HG03095 (cell line): ENCODE measurements around the gene IDH2.

Experiments used
- ATAC-seq: cut with Tn5 transposase; IDR thresholded peaks from one replicate; pipeline ENCODE4 v1.9.1; 2021; ENCODE audit warnings: moderate library complexity; ENCODE audit not compliant: unreplicated experiment

Gene IDH2

DNA sequence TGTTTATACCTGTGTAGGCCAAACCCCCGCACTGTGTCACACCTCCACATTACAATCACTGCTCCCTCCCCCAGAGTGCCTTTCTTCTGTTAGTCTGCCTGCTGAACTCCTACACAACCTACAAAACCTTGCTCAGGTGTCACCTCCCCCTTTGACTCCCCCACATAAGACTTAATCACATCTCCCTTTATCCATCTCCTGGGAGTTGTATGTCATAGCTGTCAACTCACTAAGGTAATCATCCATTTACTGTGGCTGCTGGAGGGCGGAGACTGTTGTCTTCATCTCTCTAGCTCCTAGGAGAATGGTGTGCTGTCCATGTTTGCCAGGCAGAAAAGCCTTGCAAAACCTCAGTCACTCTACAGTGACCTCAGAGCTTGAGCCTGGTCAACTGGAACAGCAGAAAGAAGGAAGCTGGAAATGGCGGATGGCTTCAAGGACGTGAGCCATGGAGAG is 57.3 kb downstream of the IDH2 start:
- no peak for ATAC-seq

DNA sequence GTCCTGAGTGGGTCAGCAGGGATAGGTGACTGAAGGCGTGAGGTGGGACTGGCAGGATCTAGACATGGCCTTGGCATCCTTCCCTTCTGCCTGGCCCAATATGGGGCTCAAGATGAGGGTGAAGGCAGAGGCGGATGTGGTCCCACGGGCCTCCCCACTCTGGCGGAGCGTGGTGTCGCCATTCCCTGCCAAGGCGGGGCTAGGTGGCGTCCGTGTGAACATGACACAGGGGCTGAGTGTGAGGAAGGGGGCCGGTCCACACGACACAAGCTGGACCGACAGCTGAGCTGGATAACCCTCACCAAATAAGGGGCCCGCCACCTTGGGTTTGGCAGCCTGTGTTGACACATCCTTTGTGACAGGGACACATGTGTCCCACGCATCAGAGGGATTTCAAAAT is 58.1 kb downstream of the IDH2 start:
- ATAC-seq, result no peak

DNA sequence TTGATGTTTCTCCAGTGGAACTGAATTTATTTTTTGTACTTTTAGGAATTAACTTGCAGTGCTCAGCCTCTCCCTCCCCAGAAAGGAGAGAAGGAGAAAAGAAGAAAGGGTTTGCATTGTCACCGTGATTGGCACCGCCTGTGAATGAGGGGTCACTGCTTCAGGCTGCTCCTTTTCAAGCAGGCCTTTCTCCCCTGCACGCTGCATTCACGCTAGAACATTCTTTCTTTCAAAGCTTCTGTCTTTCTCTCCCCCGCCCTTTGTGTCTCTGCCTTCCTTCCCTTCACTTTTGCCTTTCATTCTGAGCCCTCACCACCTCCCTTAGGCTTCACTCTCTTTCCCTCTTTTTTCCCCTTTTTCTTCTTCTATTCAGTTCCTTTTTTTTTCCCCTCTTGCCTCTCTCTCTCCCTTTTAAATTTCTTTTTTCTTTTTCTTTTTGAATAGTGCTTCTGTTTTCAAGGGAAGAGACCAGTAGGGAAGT is 58.7 kb downstream of the IDH2 start:
- ATAC-seq, result no peak

DNA sequence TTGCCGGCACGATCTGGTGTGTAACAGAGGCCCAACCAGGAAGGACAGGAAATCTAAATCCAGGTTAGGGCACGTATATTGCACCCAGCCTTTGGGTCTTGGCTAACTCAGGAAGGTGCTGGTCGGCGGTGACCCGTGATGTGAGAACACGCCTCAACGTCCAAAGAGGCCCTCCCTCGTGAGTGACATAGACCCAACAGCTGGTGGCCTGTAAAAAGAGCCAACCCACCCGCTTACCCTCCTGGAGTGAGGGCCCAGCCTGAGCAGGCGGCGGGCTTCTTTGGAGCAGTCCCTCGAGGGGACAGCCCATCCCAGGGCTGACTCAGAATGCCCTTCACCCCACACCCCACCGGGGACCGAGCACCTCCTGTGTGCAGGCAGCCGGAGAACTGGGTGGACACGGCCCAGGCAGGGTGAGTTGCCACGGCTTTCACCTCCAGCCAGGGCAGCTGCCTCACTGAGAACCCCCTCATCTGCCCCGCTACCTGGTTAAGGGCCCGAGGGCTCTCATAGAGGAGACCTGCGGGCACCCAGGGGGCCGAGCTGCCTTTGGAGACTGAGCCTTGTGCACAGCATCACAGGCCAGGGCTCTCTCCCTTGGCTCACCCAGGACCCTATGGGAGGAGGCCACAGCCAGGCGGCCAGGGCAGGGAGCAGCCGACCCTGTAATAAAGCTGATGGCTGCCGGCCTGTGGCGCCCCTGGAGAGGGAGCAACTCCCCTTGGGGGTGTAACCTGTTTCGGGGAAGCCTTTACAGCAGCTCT is 59.3 kb downstream of the IDH2 start:
- no peak for ATAC-seq

DNA sequence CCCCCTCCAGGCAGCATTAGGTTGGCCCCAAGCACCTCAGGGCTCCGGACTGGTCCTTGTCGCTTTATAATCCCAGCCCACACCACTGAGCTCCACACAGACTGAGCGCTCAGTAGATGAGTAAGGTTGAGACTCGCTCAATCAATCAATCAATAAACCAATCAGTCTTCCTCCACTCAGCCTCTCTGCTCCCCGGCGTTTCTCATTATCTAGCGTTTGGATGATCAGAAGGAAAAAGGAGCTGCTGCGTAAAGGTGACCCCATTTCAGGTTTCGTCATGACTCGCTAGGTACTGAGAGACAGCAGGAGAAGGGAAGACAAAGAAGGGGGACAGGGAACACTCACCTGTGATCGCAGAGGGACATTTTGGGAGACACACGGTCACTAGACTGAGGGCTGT is 59.9 kb downstream of the IDH2 start:
- no peak for ATAC-seq

DNA sequence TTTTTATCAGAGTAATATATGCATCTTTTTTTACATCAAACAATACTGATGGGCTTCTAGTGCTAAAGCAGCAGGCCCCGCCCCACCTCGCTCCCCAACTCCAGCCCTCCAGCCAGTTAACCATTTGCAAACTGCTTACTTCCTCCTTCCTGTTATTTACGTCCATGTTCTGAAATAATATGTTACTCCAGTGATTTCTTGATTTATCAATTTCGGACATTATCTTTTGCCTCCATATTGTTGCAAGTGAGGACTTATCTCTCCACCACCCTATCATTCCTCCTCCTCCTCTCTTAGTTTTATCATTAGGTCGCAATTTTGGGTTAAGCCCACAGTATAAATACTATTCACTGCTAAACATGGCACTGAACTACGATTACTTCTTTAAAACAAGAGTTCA is 61.6 kb downstream of the IDH2 start:
- ATAC-seq, result no peak

DNA sequence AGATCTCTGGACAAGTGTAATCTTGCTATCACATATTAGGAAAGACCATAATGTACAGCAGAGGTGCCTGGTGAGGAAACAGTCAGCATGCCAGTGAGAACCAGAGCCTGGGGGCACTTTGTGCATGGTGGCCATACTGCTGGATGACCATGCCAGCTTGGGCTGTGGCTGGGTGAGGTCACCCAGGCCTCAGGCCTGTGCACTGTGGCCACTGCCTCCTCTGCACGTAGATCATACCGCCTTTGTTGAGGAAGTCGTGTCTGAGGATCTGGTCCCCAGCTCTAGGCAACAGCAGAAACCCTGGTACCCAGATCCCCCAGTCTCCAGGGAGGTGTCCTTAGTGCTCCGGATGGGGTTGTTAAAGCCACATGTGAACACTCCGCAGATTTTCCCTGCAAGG is 62.3 kb downstream of the IDH2 start:
- ATAC-seq, result no peak

DNA sequence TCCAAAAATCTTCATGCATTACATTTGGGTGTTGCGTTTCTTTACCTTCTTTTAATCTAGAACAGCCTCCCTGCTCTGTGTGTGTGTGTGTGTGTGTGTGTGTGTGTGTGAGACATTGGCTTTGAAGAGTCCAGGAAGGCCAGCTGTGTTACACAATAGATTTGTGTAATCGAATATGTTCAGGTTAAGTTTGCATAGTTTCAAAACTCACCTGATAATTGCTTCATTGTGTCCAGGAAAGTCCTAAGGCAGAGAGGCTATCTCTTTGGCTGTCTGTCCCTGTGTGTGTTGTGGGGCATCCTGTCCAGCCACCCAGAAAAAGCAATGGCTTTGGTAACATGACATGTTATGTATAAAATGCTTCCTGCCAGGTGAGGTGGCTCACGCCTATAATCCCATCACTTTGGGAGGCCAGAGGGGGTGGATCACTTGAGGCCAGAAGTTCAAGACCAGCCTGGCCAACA is 63.6 kb downstream of the IDH2 start:
- no peak for ATAC-seq

DNA sequence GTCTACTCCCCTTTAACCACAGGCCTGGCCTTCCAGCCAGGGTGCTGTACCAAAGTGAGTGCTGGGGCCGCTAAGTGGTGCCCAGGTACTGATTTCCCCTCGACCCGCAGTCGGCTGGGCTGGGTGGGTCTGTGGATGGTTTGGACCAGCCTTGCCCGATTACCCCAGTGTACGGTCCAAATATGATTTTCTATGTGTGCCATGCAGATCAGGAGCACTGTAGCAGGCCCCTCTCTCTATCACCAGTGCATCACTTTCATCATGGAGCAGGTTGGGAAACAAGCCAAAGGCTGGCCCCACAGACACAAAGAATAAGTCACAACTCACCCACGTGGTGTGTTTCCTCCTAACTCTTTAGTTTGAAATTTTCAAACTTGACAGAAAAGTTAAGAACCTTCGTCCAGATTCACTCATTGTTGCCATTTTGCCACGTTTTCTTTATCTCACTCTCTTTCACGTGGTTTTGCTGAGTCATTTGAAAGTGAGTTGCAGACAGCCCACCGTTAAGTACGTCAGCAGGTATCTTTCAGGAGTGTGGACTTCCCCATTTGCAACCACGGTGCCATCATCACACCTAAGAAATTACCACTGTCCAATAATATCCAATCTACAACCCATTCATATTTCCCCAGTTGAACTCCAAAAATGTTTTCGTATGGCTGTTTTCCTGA is 64.2 kb downstream of the IDH2 start:
- peak; percentile 52 for ATAC-seq

DNA sequence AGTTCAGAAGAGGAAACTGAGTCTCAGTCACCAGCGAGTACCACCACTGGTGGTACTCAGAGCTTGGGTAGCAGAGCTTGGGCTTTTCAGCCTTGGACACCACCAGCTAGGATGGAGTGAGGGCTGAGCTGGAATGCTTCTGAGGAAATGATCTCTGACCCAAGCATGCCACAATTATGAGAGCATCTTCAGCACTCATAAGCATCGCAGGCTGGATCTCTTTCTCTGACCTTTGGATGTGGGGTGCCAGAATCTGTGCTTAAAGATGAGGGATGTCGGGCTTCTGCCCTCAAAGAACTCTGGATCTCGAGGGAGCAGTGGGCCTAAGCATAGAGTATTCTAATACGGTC is 64.8 kb downstream of the IDH2 start:
- no peak for ATAC-seq

DNA sequence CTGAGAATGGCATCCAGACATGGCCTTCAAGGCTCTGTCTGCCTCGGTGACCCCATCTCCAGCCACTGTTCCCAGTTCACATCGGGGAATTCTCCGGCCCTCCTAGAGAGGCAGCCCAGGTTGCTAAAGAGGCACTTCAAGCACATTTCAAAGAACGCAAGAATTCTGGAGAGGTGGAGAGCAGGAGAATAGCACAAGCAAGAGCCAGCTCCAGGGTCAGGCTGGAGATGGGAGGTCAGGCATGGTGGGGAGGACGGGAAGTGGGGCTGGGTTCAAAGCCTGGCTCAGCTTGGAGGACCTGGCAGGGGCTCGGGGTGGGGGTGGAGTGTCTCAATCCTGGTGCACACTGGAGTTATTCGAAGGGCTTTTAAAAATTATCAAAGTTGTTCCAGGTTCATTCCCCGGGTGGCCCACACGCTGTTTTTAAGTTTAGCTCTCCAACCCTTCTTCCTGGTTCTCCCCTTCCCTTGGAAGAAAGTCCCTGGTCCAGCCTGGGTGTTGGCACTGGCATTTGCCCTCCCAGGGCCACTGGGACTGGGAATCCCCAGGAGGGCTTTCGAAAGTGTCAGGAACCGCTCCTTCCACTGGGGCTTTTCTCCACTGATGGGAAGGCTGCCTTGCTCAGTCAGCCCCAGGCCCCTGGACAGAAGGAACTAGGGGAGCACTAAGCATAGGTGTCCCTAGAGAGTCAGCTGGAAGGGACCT is 65.3 kb downstream of the IDH2 start:
- no peak for ATAC-seq

DNA sequence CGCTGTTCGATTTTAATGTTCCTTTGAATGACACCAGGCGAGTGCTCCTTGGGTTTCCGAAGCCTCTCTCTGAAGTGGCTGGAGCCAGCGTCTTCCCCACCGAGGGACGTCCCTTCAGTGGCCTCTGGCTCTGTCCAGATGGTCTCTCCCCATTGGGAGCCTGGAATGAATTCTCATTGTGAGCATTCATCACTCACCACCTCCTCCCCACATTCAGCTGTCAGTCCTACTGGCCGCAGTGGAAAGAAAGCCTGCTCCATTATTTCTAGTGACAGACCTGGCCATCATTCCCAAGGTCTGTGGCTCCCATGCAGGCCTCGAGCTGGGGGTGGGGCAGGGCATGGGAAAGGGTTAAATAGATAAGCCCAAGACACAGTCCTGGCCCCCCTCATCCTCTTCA is 65.9 kb downstream of the IDH2 start:
- no peak for ATAC-seq

DNA sequence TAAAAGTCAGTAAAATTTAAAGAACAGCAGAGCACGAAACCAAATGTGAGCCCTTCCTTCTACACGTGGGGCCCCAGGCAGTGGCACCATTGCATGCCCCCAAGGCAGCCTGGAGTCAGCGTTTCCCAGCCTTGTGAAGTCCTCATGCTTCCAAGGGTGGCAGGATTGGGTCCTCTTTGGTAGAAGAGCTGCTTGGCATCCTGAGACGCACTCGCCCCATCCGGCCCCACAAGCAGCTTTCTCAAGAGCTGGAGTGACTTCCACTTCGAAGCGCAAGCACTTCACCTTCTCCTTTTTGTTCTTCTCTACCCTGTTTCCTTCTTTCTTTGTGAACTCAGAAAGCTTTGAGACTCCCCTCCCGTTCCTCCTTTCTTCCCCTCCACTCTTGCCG is 66.4 kb downstream of the IDH2 start:
- no peak for ATAC-seq

DNA sequence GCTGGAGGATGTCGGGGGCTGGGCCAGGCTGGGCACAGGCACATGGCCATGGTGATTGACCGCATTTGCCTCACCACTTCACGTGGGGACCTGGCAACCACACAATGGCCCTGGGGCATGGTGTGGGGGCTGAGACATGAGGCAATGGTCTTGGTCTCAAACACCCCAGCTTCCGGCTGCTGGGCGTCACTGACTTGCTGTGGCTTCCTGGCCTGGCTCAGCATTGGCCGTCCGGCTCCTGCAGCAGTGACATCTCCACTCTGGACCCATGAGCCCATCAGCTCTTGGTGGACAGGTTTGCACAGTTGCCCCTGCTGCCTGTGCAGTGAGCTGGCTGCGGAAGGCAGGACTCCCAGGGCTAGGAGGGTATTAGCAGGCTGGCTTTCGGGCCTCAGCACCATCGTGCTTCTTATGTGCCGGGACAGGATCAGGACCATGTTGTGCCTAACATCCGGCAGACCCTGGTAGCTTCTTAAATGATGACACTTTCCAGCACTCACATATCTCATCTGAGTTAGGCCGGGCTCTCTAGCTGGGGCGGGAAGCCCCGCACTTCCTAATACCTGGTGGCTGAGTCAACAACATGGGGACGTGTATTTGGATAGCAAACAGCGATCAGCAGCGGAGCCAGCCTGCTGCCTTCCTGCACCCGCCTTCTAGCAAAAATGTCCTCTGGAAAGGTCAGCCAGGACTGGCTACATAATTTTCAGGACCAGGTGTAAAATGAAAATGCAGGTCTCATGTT is 67.0 kb downstream of the IDH2 start:
- ATAC-seq, result no peak

DNA sequence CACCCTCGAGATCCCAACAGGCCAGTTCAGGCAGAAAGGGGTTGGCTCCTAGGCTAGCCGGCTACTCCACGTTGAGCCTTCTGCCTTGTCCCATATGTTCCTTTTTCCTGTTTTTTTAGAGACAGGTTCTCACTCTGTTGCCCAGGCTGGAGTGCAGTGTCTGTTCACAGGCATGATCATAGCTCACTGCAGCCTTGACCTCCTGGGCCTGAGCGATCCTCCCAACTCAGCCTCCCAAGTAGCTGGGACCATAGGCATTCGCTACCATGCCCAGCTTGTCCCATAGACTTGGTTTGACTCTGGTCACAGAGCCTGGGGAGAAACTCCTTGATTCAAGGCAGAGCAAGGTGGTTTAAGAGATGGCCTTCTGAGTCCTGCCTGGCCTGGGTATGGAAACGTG is 68.8 kb downstream of the IDH2 start:
- ATAC-seq, result no peak
